C4-2B (cell line): ENCODE data around the gene ASAP2.

Experiments
- CTCF ChIP-seq: fragments of 450-650 bp; conservative IDR thresholded peaks from 2 replicates; pipeline ENCODE4 v1.5.1; 2017; ENCODE audit warnings: mild to moderate bottlenecking
- ZFX ChIP-seq: fragments of 450-650 bp; IDR thresholded peaks from 2 replicates; pipeline ENCODE4 v1.6.1; 2017

- no peak for TF ChIP-seq CTCF
- no peak for TF ChIP-seq ZFX
Observed at GRCh38 chr2:9418746-9419145, 212.1 kb downstream of the ASAP2 start.
